GM23338 (cell line): Measurements from ENCODE around the gene PDE3A. TPM values are rescaled to one million over a fixed set of nuclear protein-coding genes. Genes with fewer than 3 reads are reported as not detected.

Source experiments
- ATAC-seq: fragments of 200-7000 bp; cut with Tn5 transposase; 3 replicates; pipeline ENCODE4 v1.9.1; 2020
- DNase-seq: peaks from one replicate; pipeline ENCODE4 v3.0.0-alpha.2; 2015; ENCODE audit warnings: low spot score
- H2AFZ ChIP-seq: fragments of 200-600 bp; sonication (generic); 2 replicates; pipeline ENCODE4 v1.8.0; 2016; ENCODE audit warnings: antibody characterized with exemption, mild to moderate bottlenecking, moderate library complexity
- H3F3A ChIP-seq: fragments of 200-600 bp; sonication (generic); replicated peaks from 2 replicates; pipeline ENCODE4 v1.8.0; 2017; ENCODE audit warnings: antibody characterized with exemption, mixed run types, low read depth
- H3K27ac ChIP-seq: fragments of 200-600 bp; sonication (generic); 2 replicates; pipeline ENCODE4 v1.6.1; 2016; ENCODE audit warnings: low read depth
- H3K27me3 ChIP-seq: fragments of 200-600 bp; sonication (generic); 2 replicates; pipeline ENCODE4 v1.8.0; 2016; ENCODE audit warnings: mild to moderate bottlenecking, mixed run types, moderate library complexity; ENCODE audit not compliant: insufficient read depth
- H3K36me3 ChIP-seq: fragments of 200-600 bp; sonication (generic); 2 replicates; pipeline ENCODE4 v1.8.0; 2016; ENCODE audit warnings: mild to moderate bottlenecking; ENCODE audit not compliant: insufficient read depth
- H3K4me1 ChIP-seq: fragments of 200-600 bp; sonication (generic); 2 replicates; pipeline ENCODE4 v1.8.0; 2016; ENCODE audit warnings: mild to moderate bottlenecking, moderate library complexity; ENCODE audit not compliant: insufficient read depth
- H3K4me2 ChIP-seq: fragments of 200-600 bp; sonication (generic); 2 replicates; pipeline ENCODE4 v1.7.1; 2017; ENCODE audit warnings: mixed run types
- H3K4me3 ChIP-seq: fragments of 200-600 bp; sonication (generic); 2 replicates; pipeline ENCODE4 v1.6.1; 2016; ENCODE audit warnings: mixed run types
- H3K79me2 ChIP-seq: fragments of 200-600 bp; sonication (generic); replicated peaks from 2 replicates; pipeline ENCODE4 v1.8.0; 2017; ENCODE audit warnings: mild to moderate bottlenecking; ENCODE audit not compliant: insufficient read depth
- H3K9me2 ChIP-seq: fragments of 200-600 bp; sonication (generic); 2 replicates; pipeline ENCODE4 v1.8.0; 2017; ENCODE audit not compliant: insufficient read depth
- H4K20me1 ChIP-seq: fragments of 200-600 bp; sonication (generic); replicated peaks from 2 replicates; pipeline ENCODE4 v1.8.0; 2017; ENCODE audit warnings: mild to moderate bottlenecking; ENCODE audit not compliant: insufficient read depth
- H3K27ac Mint-ChIP-seq: 2 replicates; pipeline ENCODE4 v1.8.0; 2020; ENCODE audit warnings: inconsistent platforms, mild to moderate bottlenecking, moderate library complexity, mixed read lengths
- H3K27me3 Mint-ChIP-seq: 3 replicates; pipeline ENCODE4 v1.8.0; 2022; ENCODE audit warnings: low read depth, mild to moderate bottlenecking, moderate library complexity, mixed read lengths, inconsistent platforms; ENCODE audit not compliant: insufficient read depth, poor library complexity
- H3K36me3 Mint-ChIP-seq: 3 replicates; pipeline ENCODE4 v1.8.0; 2021; ENCODE audit warnings: low read depth, mild to moderate bottlenecking, inconsistent platforms, moderate library complexity, mixed read lengths
- H3K4me1 Mint-ChIP-seq: 3 replicates; pipeline ENCODE4 v1.8.0; 2020; ENCODE audit warnings: mild to moderate bottlenecking, inconsistent platforms, mixed read lengths
- H3K4me3 Mint-ChIP-seq: 3 replicates; pipeline ENCODE4 v1.8.0; 2021; ENCODE audit warnings: moderate library complexity, mild to moderate bottlenecking, inconsistent platforms, mixed read lengths
- H3K9me3 Mint-ChIP-seq: 3 replicates; pipeline ENCODE4 v1.8.0; 2020; ENCODE audit warnings: moderate library complexity, mild to moderate bottlenecking, inconsistent platforms, mixed read lengths
- EZH2 ChIP-seq: fragments of 200-600 bp; sonication (generic); IDR thresholded peaks from one replicate; pipeline ENCODE4 v1.8.0; 2017; ENCODE audit warnings: antibody characterized with exemption, mild to moderate bottlenecking, low read depth; ENCODE audit not compliant: unreplicated experiment
- JUNB ChIP-seq: IDR thresholded peaks from one replicate; pipeline ENCODE4 v1.6.1; 2016; ENCODE audit warnings: antibody characterized with exemption; ENCODE audit not compliant: unreplicated experiment
- POLR2AphosphoS5 ChIP-seq: IDR thresholded peaks from 2 replicates; pipeline ENCODE4 v1.6.1; 2016; ENCODE audit warnings: antibody characterized with exemption, low read depth
- STAT1 ChIP-seq: IDR thresholded peaks from one replicate; pipeline ENCODE4 v1.6.1; 2016; ENCODE audit warnings: antibody characterized with exemption; ENCODE audit not compliant: unreplicated experiment
- ZNF114 ChIP-seq: fragments of 250-450 bp; sonication (Bioruptor Pico); IDR thresholded peaks from 2 replicates; pipeline ENCODE4 v1.5.0; 2020; ENCODE audit warnings: mild to moderate bottlenecking, moderate library complexity
- ZNF331 ChIP-seq: fragments of 250-450 bp; sonication (Bioruptor Pico); IDR thresholded peaks from 2 replicates; pipeline ENCODE4 v1.5.0; 2020; ENCODE audit warnings: low read depth, mild to moderate bottlenecking, moderate library complexity
- polyA plus RNA-seq: library from polyadenylated mRNA; unstranded; fragments of >200 nt; fragmentation: Nextera tagmentation; extraction: Ambion mirVana; gene quantifications from 2 replicates; pipeline ENCODE4 v1.2.1, GENCODE V29; 2016
- total RNA-seq: library from RNA; depleted of rRNA; stranded (reverse); fragments of >200 nt; shearing (Covaris generic); gene quantifications from 2 replicates; pipeline ENCODE4 v1.2.3, GENCODE V29; 2014
- TF ChIP-seq, protein P1 (sequence below): IDR thresholded peaks from 2 replicates; pipeline ENCODE4 v1.6.1; 2016; ENCODE audit warnings: antibody characterized with exemption
- TF ChIP-seq, protein P2 (sequence below): IDR thresholded peaks from one replicate; pipeline ENCODE4 v1.6.1; 2018; ENCODE audit warnings: antibody characterized with exemption; ENCODE audit not compliant: unreplicated experiment
- TF ChIP-seq, protein P3 (sequence below), 2 experiments: fragments of 200-600 bp in 1 of 2; sonication (generic) in 1 of 2; conservative IDR thresholded peaks; 2 replicates each; pipeline versions ENCODE4 v1.5.1 to v1.6.1; 2016 to 2017; ENCODE audit warnings: antibody characterized with exemption in 2 of 2, low read depth in 2 of 2, mild to moderate bottlenecking in 2 of 2, moderate library complexity in 1 of 2

PDE3A gene
- total and polyA plus RNA-seq, 2 experiments from 2014 or later = 2.7 to 9.2 TPM

DNA sequence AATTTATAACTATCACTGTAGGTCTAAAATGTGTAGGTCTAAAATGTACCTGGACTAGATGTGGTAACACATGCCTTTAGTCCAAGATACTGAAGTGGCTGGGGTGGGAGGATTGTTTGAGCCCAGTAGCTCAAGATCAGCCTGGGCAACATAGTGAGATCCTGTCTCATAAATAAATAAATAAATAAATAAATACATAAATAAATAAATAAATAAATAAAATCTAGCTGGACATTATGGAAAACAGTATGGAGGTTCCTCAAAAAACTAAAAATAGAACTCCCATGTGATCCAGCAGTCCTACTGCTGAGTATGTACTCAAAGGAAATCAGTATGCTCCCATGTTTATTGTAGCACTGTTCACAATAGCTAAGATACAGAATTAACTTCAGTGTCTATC, 24.0 kb downstream of the PDE3A start (continued):
- TF ChIP-seq EZH2 = no peak
- no peak for TF ChIP-seq ZNF331 (CRISPR knock-in tag)
- TF ChIP-seq, protein P1, sequence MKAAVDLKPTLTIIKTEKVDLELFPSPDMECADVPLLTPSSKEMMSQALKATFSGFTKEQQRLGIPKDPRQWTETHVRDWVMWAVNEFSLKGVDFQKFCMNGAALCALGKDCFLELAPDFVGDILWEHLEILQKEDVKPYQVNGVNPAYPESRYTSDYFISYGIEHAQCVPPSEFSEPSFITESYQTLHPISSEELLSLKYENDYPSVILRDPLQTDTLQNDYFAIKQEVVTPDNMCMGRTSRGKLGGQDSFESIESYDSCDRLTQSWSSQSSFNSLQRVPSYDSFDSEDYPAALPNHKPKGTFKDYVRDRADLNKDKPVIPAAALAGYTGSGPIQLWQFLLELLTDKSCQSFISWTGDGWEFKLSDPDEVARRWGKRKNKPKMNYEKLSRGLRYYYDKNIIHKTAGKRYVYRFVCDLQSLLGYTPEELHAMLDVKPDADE = no peak
- TF ChIP-seq ZNF114 (CRISPR knock-in tag) = no peak
- TF ChIP-seq, protein P2, sequence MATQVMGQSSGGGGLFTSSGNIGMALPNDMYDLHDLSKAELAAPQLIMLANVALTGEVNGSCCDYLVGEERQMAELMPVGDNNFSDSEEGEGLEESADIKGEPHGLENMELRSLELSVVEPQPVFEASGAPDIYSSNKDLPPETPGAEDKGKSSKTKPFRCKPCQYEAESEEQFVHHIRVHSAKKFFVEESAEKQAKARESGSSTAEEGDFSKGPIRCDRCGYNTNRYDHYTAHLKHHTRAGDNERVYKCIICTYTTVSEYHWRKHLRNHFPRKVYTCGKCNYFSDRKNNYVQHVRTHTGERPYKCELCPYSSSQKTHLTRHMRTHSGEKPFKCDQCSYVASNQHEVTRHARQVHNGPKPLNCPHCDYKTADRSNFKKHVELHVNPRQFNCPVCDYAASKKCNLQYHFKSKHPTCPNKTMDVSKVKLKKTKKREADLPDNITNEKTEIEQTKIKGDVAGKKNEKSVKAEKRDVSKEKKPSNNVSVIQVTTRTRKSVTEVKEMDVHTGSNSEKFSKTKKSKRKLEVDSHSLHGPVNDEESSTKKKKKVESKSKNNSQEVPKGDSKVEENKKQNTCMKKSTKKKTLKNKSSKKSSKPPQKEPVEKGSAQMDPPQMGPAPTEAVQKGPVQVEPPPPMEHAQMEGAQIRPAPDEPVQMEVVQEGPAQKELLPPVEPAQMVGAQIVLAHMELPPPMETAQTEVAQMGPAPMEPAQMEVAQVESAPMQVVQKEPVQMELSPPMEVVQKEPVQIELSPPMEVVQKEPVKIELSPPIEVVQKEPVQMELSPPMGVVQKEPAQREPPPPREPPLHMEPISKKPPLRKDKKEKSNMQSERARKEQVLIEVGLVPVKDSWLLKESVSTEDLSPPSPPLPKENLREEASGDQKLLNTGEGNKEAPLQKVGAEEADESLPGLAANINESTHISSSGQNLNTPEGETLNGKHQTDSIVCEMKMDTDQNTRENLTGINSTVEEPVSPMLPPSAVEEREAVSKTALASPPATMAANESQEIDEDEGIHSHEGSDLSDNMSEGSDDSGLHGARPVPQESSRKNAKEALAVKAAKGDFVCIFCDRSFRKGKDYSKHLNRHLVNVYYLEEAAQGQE = no peak

DNA sequence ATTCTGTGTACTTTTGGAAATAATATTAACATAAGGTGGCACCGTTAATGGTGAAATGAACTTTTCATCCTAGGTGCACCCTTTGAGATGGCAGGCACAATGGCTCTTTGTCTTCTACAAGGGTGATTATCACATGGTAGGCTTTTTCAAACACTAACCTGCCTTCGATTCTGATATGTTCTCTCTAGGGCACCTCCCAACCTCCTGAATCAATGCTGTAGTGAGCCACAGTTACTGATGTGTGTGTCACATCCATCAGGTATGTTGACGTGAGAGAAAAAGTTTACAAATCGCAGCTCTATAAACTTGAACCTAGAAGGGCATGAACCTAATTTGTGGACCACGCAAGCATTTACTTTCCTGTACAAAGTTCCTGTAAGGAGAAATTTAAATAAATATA, 25.4 kb downstream of the PDE3A start:
- H3K27me3 Mint-ChIP-seq = no peaks in the 10 kb centered on the region
- DNase-seq = no peak
- no peak overlapping the region for H3K4me3 ChIP-seq
- peaks cover 4% of the 10 kb centered on the region; the same call in 2 of the 3 replicates for H3K4me1 Mint-ChIP-seq
- H3K27me3 ChIP-seq = no peaks in the 10 kb centered on the region
- H3K36me3 ChIP-seq = no peaks in the 10 kb centered on the region
- no peak overlapping the region for H3K27ac Mint-ChIP-seq
- no peak overlapping the region for H3K4me3 Mint-ChIP-seq
- H4K20me1 ChIP-seq = no peaks in the 10 kb centered on the region
- peaks cover 4% of the 10 kb centered on the region; the same call in 1 of the 2 replicates for H3K4me1 ChIP-seq
- H3F3A ChIP-seq = no peaks in the 10 kb centered on the region
- H3K9me3 Mint-ChIP-seq = no peaks in the 10 kb centered on the region
- H3K4me2 ChIP-seq = no peak overlapping the region
- H3K27ac ChIP-seq = no peak overlapping the region
- no peaks in the 10 kb centered on the region for H3K79me2 ChIP-seq
- H2AFZ ChIP-seq = no peak overlapping the region
- ATAC-seq = no peak
- no peaks in the 10 kb centered on the region for H3K9me2 ChIP-seq
- no peaks in the 10 kb centered on the region for H3K36me3 Mint-ChIP-seq
- TF ChIP-seq, protein P2 = no peak
- TF ChIP-seq POLR2AphosphoS5 (no peak), JUNB (no peak), EZH2 (no peak), ZNF114 (CRISPR knock-in tag) (no peak), STAT1 (no peak)
- TF ChIP-seq, protein P3, sequence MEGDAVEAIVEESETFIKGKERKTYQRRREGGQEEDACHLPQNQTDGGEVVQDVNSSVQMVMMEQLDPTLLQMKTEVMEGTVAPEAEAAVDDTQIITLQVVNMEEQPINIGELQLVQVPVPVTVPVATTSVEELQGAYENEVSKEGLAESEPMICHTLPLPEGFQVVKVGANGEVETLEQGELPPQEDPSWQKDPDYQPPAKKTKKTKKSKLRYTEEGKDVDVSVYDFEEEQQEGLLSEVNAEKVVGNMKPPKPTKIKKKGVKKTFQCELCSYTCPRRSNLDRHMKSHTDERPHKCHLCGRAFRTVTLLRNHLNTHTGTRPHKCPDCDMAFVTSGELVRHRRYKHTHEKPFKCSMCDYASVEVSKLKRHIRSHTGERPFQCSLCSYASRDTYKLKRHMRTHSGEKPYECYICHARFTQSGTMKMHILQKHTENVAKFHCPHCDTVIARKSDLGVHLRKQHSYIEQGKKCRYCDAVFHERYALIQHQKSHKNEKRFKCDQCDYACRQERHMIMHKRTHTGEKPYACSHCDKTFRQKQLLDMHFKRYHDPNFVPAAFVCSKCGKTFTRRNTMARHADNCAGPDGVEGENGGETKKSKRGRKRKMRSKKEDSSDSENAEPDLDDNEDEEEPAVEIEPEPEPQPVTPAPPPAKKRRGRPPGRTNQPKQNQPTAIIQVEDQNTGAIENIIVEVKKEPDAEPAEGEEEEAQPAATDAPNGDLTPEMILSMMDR (conservative IDR thresholded peaks at IDR 0.05; ENCODE audit: low read depth in 2 of 2) = no peak
- TF ChIP-seq, protein P1 = no peak
